HepG2 (cell line): ENCODE measurements around the gene SRP14. TPM values are rescaled to one million over a fixed set of nuclear protein-coding genes. Genes with fewer than 3 reads are reported as not detected.

Source experiments
- AGO1 ChIP-seq: fragments of 200-400 bp; formaldehyde crosslinking; IDR thresholded peaks from 2 replicates; pipeline ENCODE4 v1.6.1; 2017; ENCODE audit warnings: mild to moderate bottlenecking, low read depth, low read length, moderate library complexity; ENCODE audit not compliant: poor library complexity, severe bottlenecking
- ARNTL ChIP-seq: sonication (generic); formaldehyde crosslinking; IDR thresholded peaks from 2 replicates; pipeline ENCODE4 v1.4.0; 2020; ENCODE audit warnings: mild to moderate bottlenecking, missing genetic modification reagents
- ESRRA ChIP-seq: sonication (generic); formaldehyde crosslinking; IDR thresholded peaks from 2 replicates; pipeline ENCODE4 v1.5.1; 2020; ENCODE audit warnings: mild to moderate bottlenecking, low read depth, missing genetic modification reagents
- HNF1B ChIP-seq: sonication (generic); formaldehyde crosslinking; IDR thresholded peaks from 2 replicates; pipeline ENCODE4 v1.5.1; 2020; ENCODE audit warnings: mild to moderate bottlenecking, moderate library complexity, missing genetic modification reagents
- IRF9 ChIP-seq: sonication (generic); formaldehyde crosslinking; IDR thresholded peaks from 2 replicates; pipeline ENCODE4 v1.8.0; 2022; ENCODE audit warnings: missing genetic modification reagents, mild to moderate bottlenecking, borderline replicate concordance
- KAT8 ChIP-seq: IDR thresholded peaks from 2 replicates; pipeline ENCODE4 v1.6.1; 2016; ENCODE audit warnings: missing genetic modification reagents, missing compliant biosample characterization
- MEF2D ChIP-seq: sonication (generic); formaldehyde crosslinking; IDR thresholded peaks from 2 replicates; pipeline ENCODE4 v1.5.1; 2020; ENCODE audit warnings: mild to moderate bottlenecking, missing genetic modification reagents
- SIN3A ChIP-seq: IDR thresholded peaks from 2 replicates; pipeline ENCODE4 v1.6.1; 2011; ENCODE audit warnings: low read depth, mild to moderate bottlenecking, control low read depth, low read length, borderline replicate concordance
- SIX4 ChIP-seq: sonication (generic); formaldehyde crosslinking; IDR thresholded peaks from 2 replicates; pipeline ENCODE4 v1.4.0; 2020; ENCODE audit warnings: missing genetic modification reagents
- SKIL ChIP-seq: sonication (generic); formaldehyde crosslinking; IDR thresholded peaks from 2 replicates; pipeline ENCODE4 v1.8.0; 2022; ENCODE audit warnings: missing genetic modification reagents, mild to moderate bottlenecking, moderate library complexity, borderline replicate concordance
- SOX13 ChIP-seq, 3 experiments: fragments of 450-650 bp in 1 of 3; sonication (generic) in 1 of 3; formaldehyde crosslinking in 1 of 3; IDR thresholded peaks in 2 of 3; conservative IDR thresholded peaks in 1 of 3; 2 replicates each; pipeline versions ENCODE4 v1.5.0 to v1.6.1; 2016 to 2020; ENCODE audit warnings: antibody characterized with exemption in 1 of 3, mild to moderate bottlenecking in 1 of 3, missing compliant biosample characterization in 1 of 3, missing genetic modification reagents in 1 of 3, moderate library complexity in 1 of 3
- SSRP1 ChIP-seq: IDR thresholded peaks from 2 replicates; pipeline ENCODE4 v1.6.1; 2016; ENCODE audit warnings: control low read depth
- TBX2 ChIP-seq: sonication (generic); formaldehyde crosslinking; IDR thresholded peaks from 2 replicates; pipeline ENCODE4 v1.5.0; 2020; ENCODE audit warnings: missing genetic modification reagents, mild to moderate bottlenecking, borderline replicate concordance
- ZBTB3 ChIP-seq: sonication (generic); formaldehyde crosslinking; IDR thresholded peaks from 2 replicates; pipeline ENCODE4 v1.4.0; 2020; ENCODE audit warnings: low read depth, mild to moderate bottlenecking, moderate library complexity, missing genetic modification reagents, borderline replicate concordance
- ZNF136 ChIP-seq: sonication (generic); formaldehyde crosslinking; IDR thresholded peaks from 2 replicates; pipeline ENCODE4 v1.8.1; 2022; ENCODE audit warnings: low read depth, mild to moderate bottlenecking, moderate library complexity, missing genetic modification reagents
- polyA plus RNA-seq, 8 experiments: library from polyadenylated mRNA; depleted of rRNA in 3 of 8; stranded (reverse) in 7 of 8; unstranded in 1 of 8; fragments of >200 nt; fragmentation: Illumina TruSeq in 4 of 8; extraction: Trizol in 4 of 8; gene quantifications; 2 replicates each; pipeline versions ENCODE4 v1.2.1 to v1.2.3, GENCODE V29; 2011 to 2016; ENCODE audit warnings: low read depth in 4 of 8, missing spikeins in 1 of 8, mixed read lengths in 1 of 8; ENCODE audit not compliant: insufficient read depth in 1 of 8
- total RNA-seq, 5 experiments: library from RNA; depleted of rRNA; stranded (reverse); fragments of >200 nt; fragmentation: Illumina TruSeq; extraction: Trizol; gene quantifications; 2 replicates each; pipeline ENCODE4 v1.2.3, GENCODE V29; 2016; ENCODE audit warnings: low read depth in 1 of 5
- TF ChIP-seq, protein P1 (sequence below): sonication (generic); formaldehyde crosslinking; conservative IDR thresholded peaks from 2 replicates; pipeline ENCODE4 v1.8.0; 2022; ENCODE audit warnings: mild to moderate bottlenecking, moderate library complexity, missing genetic modification reagents

The SRP14 gene
- total and polyA plus RNA-seq, 2 of the 13 experiments (the other 11 are each of a cell fraction or from before 2014, with no cell fraction given) = 208 to 356 TPM

DNA sequence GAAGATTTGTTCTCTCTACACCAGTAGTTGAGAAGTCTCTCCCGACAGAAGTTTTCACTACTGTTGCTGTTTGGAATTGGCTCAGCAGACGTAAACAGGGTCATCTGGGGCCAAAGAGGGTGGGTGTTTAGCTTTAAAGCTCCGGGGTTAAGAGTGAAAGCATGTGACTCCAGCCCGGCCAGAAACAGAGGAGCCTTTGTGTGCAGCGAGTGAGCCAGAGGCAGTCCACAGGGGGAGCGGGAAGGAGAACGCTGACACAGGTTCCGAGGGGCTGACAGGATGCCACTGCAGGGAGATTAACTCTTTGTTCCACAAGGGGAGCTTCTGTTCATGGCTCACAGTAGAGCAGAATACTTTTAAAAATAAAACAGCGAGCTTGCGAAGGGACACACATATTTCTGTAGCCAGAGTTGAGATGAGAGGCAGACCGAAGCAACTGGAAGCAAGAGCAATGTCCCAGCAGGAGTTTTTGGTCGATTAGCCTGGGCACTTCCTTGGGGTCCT is 42.8 kb upstream of the SRP14 start (continued):
- TF ChIP-seq KAT8 (CRISPR knock-in tag) = peak; percentile 57; the same call in 1 of the 2 replicates
- TF ChIP-seq HNF1B (CRISPR knock-in tag) = peak; percentile 70; the same call in 1 of the 2 replicates
- no peak; the same call in 1 of the 2 replicates for TF ChIP-seq ZNF136 (CRISPR knock-in tag)
- TF ChIP-seq, protein P1, sequence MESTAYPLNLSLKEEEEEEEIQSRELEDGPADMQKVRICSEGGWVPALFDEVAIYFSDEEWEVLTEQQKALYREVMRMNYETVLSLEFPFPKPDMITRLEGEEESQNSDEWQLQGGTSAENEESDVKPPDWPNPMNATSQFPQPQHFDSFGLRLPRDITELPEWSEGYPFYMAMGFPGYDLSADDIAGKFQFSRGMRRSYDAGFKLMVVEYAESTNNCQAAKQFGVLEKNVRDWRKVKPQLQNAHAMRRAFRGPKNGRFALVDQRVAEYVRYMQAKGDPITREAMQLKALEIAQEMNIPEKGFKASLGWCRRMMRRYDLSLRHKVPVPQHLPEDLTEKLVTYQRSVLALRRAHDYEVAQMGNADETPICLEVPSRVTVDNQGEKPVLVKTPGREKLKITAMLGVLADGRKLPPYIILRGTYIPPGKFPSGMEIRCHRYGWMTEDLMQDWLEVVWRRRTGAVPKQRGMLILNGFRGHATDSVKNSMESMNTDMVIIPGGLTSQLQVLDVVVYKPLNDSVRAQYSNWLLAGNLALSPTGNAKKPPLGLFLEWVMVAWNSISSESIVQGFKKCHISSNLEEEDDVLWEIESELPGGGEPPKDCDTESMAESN (CRISPR knock-in tag) = 0 out of 2 replicates have a peak, but pooled peaks have one; percentile 51
- TF ChIP-seq SIN3A = peak; percentile 63; the same call in 1 of the 2 replicates
- TF ChIP-seq ZBTB3 (CRISPR knock-in tag) = no peak
- TF ChIP-seq TBX2 = peak; percentile 90
- TF ChIP-seq SOX13 (IDR thresholded peaks at IDR 0.05) = no peak
- TF ChIP-seq SOX13 (CRISPR knock-in tag; conservative IDR thresholded peaks at IDR 0.05 in 1 of 2, IDR thresholded peaks at IDR 0.05 in 1 of 2) = peak in 1 of 2 experiments; percentile 80; a peak in 2 of 4 replicates
- peak; percentile 80; the same call in 1 of the 2 replicates for TF ChIP-seq ARNTL
- peak; percentile 53; the same call in 1 of the 2 replicates for TF ChIP-seq ESRRA (CRISPR knock-in tag)
- TF ChIP-seq IRF9 (CRISPR knock-in tag) = 0 out of 2 replicates have a peak, but pooled peaks have one; percentile 16
- peak; percentile 96 for TF ChIP-seq MEF2D (CRISPR knock-in tag)
- TF ChIP-seq SKIL (CRISPR knock-in tag) = peak; percentile 89
- 0 out of 2 replicates have a peak, but pooled peaks have one; percentile 20 for TF ChIP-seq SIX4
- no peak for TF ChIP-seq AGO1
- peak; percentile 78; the same call in 1 of the 2 replicates for TF ChIP-seq SSRP1
